Endothelial cell (in vitro differentiated cells): Measurements from ENCODE around the gene CDC42BPA. TPM values are rescaled to one million over a fixed set of nuclear protein-coding genes. Genes with fewer than 3 reads are reported as not detected.

Experiments used
- DNase-seq: peaks from one replicate; pipeline ENCODE4 v3.0.0; 2021; ENCODE audit warnings: low spot score
- H3K27ac Mint-ChIP-seq: one replicate; pipeline ENCODE4 v1.8.0; 2021; ENCODE audit warnings: mixed read lengths, inconsistent platforms; ENCODE audit not compliant: unreplicated experiment
- H3K27me3 Mint-ChIP-seq: one replicate; pipeline ENCODE4 v1.8.0; 2021; ENCODE audit warnings: mild to moderate bottlenecking, moderate library complexity, mixed read lengths, inconsistent platforms; ENCODE audit not compliant: unreplicated experiment
- H3K36me3 Mint-ChIP-seq: one replicate; pipeline ENCODE4 v1.8.0; 2021; ENCODE audit warnings: mild to moderate bottlenecking, low read depth, mixed read lengths, inconsistent platforms; ENCODE audit not compliant: unreplicated experiment
- H3K4me1 Mint-ChIP-seq: one replicate; pipeline ENCODE4 v1.8.0; 2021; ENCODE audit warnings: mild to moderate bottlenecking, mixed read lengths, inconsistent platforms; ENCODE audit not compliant: unreplicated experiment
- H3K4me3 Mint-ChIP-seq: one replicate; pipeline ENCODE4 v1.8.0; 2021; ENCODE audit warnings: mild to moderate bottlenecking, mixed read lengths, inconsistent platforms; ENCODE audit not compliant: unreplicated experiment
- H3K9me3 Mint-ChIP-seq: one replicate; pipeline ENCODE4 v1.8.0; 2021; ENCODE audit warnings: mixed read lengths, inconsistent platforms; ENCODE audit not compliant: unreplicated experiment
- total RNA-seq: library from RNA; stranded (reverse); fragmentation: NEBNext Ultra II Directional; extraction: Animal tissue kit (Norgen Biotek cat#: 25700); gene quantifications from one replicate; pipeline ENCODE4 v1.2.1, GENCODE V29; 2021; ENCODE audit not compliant: unreplicated experiment
- TF ChIP-seq, protein P1 (sequence below): fragments of 200-600 bp; sonication (generic); IDR thresholded peaks from one replicate; pipeline ENCODE4 v1.5.0; 2021; ENCODE audit warnings: antibody characterized with exemption; ENCODE audit not compliant: unreplicated experiment

Gene CDC42BPA
- total RNA-seq, 1 donor from 2014 or later = 41.4 TPM

DNA sequence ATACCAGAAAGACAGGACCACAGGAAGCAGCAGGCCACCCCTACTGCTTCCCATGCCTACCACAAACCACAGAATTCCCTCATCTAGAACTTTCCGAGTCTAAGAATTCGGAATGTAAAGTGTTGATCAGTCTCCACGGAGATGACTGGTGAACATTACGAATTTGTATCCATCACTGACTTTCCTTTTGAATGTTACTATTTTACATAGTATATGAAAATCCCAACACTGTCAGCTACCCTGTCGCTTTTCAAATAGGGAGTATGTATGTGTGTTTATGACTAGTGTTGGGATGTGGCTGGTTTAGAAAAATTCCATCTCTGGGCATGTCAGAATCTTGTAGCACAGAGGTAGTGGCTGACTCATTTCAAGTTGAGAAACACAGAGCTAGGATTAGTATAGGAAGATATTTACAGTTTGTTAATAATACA lies 260.0 kb downstream of the CDC42BPA start:
- Mint-ChIP-seq H3K4me3 (no peak overlapping the region), H3K36me3 (peaks cover 11% of the 10 kb centered on the region), H3K4me1 (peaks cover 2% of the 10 kb centered on the region), H3K9me3 (no peaks in the 10 kb centered on the region), H3K27me3 (no peaks in the 10 kb centered on the region), H3K27ac (no peak overlapping the region)
- TF ChIP-seq, protein P1, sequence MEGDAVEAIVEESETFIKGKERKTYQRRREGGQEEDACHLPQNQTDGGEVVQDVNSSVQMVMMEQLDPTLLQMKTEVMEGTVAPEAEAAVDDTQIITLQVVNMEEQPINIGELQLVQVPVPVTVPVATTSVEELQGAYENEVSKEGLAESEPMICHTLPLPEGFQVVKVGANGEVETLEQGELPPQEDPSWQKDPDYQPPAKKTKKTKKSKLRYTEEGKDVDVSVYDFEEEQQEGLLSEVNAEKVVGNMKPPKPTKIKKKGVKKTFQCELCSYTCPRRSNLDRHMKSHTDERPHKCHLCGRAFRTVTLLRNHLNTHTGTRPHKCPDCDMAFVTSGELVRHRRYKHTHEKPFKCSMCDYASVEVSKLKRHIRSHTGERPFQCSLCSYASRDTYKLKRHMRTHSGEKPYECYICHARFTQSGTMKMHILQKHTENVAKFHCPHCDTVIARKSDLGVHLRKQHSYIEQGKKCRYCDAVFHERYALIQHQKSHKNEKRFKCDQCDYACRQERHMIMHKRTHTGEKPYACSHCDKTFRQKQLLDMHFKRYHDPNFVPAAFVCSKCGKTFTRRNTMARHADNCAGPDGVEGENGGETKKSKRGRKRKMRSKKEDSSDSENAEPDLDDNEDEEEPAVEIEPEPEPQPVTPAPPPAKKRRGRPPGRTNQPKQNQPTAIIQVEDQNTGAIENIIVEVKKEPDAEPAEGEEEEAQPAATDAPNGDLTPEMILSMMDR = no peak
- DNase-seq = no peak

DNA sequence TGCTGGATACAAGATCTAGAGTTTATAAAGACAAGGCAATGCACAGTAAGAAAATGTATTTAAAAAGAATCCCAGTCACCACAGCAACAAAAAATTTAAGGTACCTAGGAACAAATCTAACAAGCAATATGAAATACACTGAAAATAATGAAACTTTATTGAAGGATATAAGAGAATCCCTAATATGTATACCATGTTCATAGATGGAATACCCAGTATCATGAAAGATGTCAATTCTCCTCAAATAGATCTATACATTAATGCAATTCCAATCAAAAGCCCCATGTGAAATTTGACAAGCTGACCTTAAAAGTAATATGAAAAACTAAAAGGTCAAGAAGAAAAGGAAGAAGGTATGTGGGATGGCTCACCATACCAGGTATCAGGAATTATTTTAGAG lies 269.0 kb downstream of the CDC42BPA start:
- H3K4me1 Mint-ChIP-seq = peaks cover 17% of the 10 kb centered on the region
- H3K4me3 Mint-ChIP-seq = no peak overlapping the region
- DNase-seq = no peak
- peaks cover 3% of the 10 kb centered on the region for H3K36me3 Mint-ChIP-seq
- no peaks in the 10 kb centered on the region for H3K9me3 Mint-ChIP-seq
- no peak overlapping the region for H3K27ac Mint-ChIP-seq
- H3K27me3 Mint-ChIP-seq = no peaks in the 10 kb centered on the region
- TF ChIP-seq, protein P1 = no peak

DNA sequence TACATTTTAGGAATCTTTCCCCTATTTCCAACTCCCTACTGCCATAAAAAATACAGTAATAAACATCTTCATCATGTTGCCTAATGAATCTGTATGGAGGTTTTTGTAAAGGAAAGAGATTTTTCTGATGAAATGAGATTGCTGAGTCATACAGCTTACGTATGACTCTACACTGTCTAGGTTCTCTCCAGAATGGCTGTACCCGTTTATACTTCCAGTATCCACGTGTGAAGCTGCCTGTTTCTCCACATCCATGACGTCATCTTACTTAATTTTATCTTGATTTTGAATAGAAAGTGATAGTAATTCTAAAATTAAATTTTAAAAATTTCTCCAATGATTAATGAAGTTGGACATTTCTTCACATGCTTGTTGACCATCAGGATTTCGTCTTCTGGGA lies 274.5 kb downstream of the CDC42BPA start:
- Mint-ChIP-seq H3K9me3 (no peaks in the 10 kb centered on the region), H3K27ac (no peak overlapping the region)
- no peak for DNase-seq

DNA sequence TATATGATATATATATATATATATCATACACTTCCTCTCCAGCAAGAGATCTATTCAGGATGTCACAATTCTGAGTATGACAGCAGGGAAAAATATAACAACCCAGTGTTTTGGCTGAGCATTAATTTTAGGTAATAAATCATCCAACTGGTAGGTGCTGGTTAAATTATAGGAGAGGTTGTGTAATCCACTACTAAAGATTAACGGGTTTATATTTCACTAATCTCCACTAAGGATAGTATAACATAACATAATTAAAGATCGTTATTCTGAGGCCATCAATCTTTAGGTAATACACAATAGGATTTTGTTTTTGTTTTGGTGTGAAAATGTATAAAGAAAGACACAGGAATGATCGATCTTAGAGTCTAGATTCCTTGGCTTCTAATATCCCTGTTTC lies 276.0 kb downstream of the CDC42BPA start:
- Mint-ChIP-seq H3K9me3 (no peaks in the 10 kb centered on the region), H3K36me3 (peaks cover 11% of the 10 kb centered on the region), H3K4me3 (no peak overlapping the region), H3K4me1 (peaks cover 17% of the 10 kb centered on the region), H3K27ac (no peak overlapping the region), H3K27me3 (no peaks in the 10 kb centered on the region)
- no peak for DNase-seq
- TF ChIP-seq, protein P1 = no peak

More for the DNA sequence above, 274.5 kb downstream of the CDC42BPA start:
- TF ChIP-seq, protein P1 = no peak
- H3K4me1 Mint-ChIP-seq = peaks cover 15% of the 10 kb centered on the region
- no peaks in the 10 kb centered on the region for H3K27me3 Mint-ChIP-seq
- H3K36me3 Mint-ChIP-seq = peaks cover 4% of the 10 kb centered on the region
- H3K4me3 Mint-ChIP-seq = no peak overlapping the region

DNA sequence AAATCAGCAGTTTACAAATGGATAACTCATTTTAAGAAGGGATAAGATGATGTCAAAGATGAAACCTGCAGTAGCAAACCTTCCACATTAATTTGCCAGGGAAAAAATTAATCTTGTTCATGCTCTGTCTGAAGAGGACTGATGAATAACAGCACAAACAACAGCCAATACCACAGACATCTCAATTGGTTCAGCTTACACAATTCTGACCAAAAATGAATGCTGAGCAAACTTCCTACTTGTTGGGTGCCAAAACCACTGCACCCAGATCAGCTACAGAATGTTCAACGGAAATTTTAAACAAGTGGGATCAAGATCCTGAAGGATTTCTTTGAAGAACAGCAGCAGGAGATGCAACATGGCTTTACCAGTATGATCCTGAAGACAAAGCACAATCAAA lies 279.9 kb downstream of the CDC42BPA start:
- Mint-ChIP-seq H3K27me3 (no peaks in the 10 kb centered on the region), H3K27ac (no peak overlapping the region), H3K4me3 (no peak overlapping the region), H3K36me3 (peaks cover 7% of the 10 kb centered on the region), H3K4me1 (peaks cover 7% of the 10 kb centered on the region), H3K9me3 (no peaks in the 10 kb centered on the region)
- TF ChIP-seq, protein P1 = no peak
- no peak for DNase-seq
